Left lung (tissue), 10 donors: ENCODE results near the gene COX10. TPM values are rescaled to one million over a fixed set of nuclear protein-coding genes. Genes with fewer than 3 reads are reported as not detected.

Experiments used
- ATAC-seq: fragments of 200-7000 bp; cut with Tn5 transposase; one replicate; pipeline ENCODE4 v1.9.1; 2020; ENCODE audit warnings: moderate library complexity
- DNase-seq, 4 donors: peaks; one replicate each; pipeline ENCODE4 v3.0.0-alpha.2; 2013 to 2020
- H3K27ac ChIP-seq, 2 donors: fragments of 200-600 bp; sonication (generic) in 1 of 2; one replicate each; pipeline versions ENCODE4 v1.5.0 to v1.8.0; 2020 to 2021
- H3K27me3 ChIP-seq, 2 donors: fragments of 200-600 bp; sonication (generic) in 1 of 2; one replicate each; pipeline versions ENCODE4 v1.5.0 to v1.8.0; 2020 to 2021
- H3K36me3 ChIP-seq, 2 donors: fragments of 200-600 bp; sonication (generic) in 1 of 2; one replicate each; pipeline versions ENCODE4 v1.5.0 to v1.8.0; 2020 to 2021
- H3K4me1 ChIP-seq, 2 donors: fragments of 200-600 bp; one replicate each; pipeline ENCODE4 v1.8.0; 2021
- H3K4me3 ChIP-seq, 2 donors: fragments of 200-600 bp; sonication (generic) in 1 of 2; one replicate each; pipeline versions ENCODE4 v1.5.0 to v1.8.0; 2020 to 2021; ENCODE audit warnings: mild to moderate bottlenecking in 1 of 2
- H3K9me3 ChIP-seq, 2 donors: fragments of 200-600 bp; sonication (generic) in 1 of 2; one replicate each; pipeline versions ENCODE4 v1.5.0 to v1.8.0; 2020 to 2021
- CTCF ChIP-seq, 2 donors: fragments of 200-600 bp; sonication (generic) in 1 of 2; IDR thresholded peaks; one replicate each; pipeline versions ENCODE4 v1.5.0 to v1.8.0; 2021; ENCODE audit warnings: antibody characterized with exemption in 2 of 2
- intact Hi-C, 2 donors: fragments of 100-400 bp; cut with DNase I; formaldehyde crosslinking; loops; one replicate each; pipeline versions ENCODE4 v1.11.2 to v1.14.2; 2022
- polyA plus RNA-seq, 6 donors: library from polyadenylated mRNA; unstranded; fragments of 120-200 nt; gene quantifications; one replicate each; pipeline ENCODE4 v1.2.1, GENCODE V29; 2013; ENCODE audit not compliant: insufficient read length in 6 of 6
- total RNA-seq, 2 donors: library from RNA; stranded (reverse); fragmentation: NEBNext Ultra II Directional; extraction: Animal tissue kit (Norgen Biotek cat#: 25700); gene quantifications; one replicate each; pipeline ENCODE4 v1.2.1, GENCODE V29; 2021
- donor health status: DM: no; HTN: yes; CAD: no.
- donor health status: DM: no; HTN: no; CAD: no.

Gene COX10
- total and polyA plus RNA-seq, 8 donors: 11.8 to 15.7 (median 12.4) TPM

- Histone ChIP-seq H3K9me3 (no peaks in the 10 kb centered on the region), H3K27ac (no peak overlapping the region), H3K36me3 (peaks cover 0 to 9% of the 10 kb centered on the region in 2 donors), H3K4me1 (no peaks in the 10 kb centered on the region), H3K4me3 (no peak overlapping the region), H3K27me3 (no peaks in the 10 kb centered on the region)
- no peak for ATAC-seq
- no peak for TF ChIP-seq CTCF (IDR thresholded peaks at IDR 0.05)
- intact Hi-C loops: no loop called here
- DNase-seq: no peak
Measured at GRCh38 chr17:14047591-14047990, 21.7 kb upstream of the COX10 start.

- Histone ChIP-seq H3K27ac (no peak overlapping the region), H3K27me3 (no peaks in the 10 kb centered on the region), H3K36me3 (peaks cover 0 to 9% of the 10 kb centered on the region in 2 donors), H3K4me1 (no peaks in the 10 kb centered on the region), H3K9me3 (no peaks in the 10 kb centered on the region), H3K4me3 (no peak overlapping the region)
- DNase-seq: no peak
- no peak for TF ChIP-seq CTCF (IDR thresholded peaks at IDR 0.05)
- ATAC-seq: no peak
- intact Hi-C loops: no loop called here
Measured at GRCh38 chr17:14048169-14048568, 21.1 kb upstream of the COX10 start.

- Histone ChIP-seq H3K27me3 (no peaks in the 10 kb centered on the region), H3K27ac (no peak overlapping the region), H3K4me3 (no peak overlapping the region), H3K36me3 (peaks cover 0 to 9% of the 10 kb centered on the region in 2 donors), H3K4me1 (no peaks in the 10 kb centered on the region), H3K9me3 (no peaks in the 10 kb centered on the region)
- DNase-seq: no peak
- no peak for ATAC-seq
- intact Hi-C loops: no loop called here
- no peak for TF ChIP-seq CTCF (IDR thresholded peaks at IDR 0.05)
Measured at GRCh38 chr17:14050616-14051015, 18.7 kb upstream of the COX10 start.

- Histone ChIP-seq H3K36me3 (peaks cover 0 to 9% of the 10 kb centered on the region in 2 donors), H3K27ac (no peak overlapping the region), H3K9me3 (peaks cover 0 to 3% of the 10 kb centered on the region in 2 donors), H3K27me3 (no peaks in the 10 kb centered on the region), H3K4me3 (no peak overlapping the region), H3K4me1 (no peaks in the 10 kb centered on the region)
- ATAC-seq (no peak), DNase-seq (no peak)
- TF ChIP-seq CTCF (IDR thresholded peaks at IDR 0.05): no peak
- intact Hi-C loops: no loop called here
Measured at GRCh38 chr17:14051692-14052091, 17.6 kb upstream of the COX10 start.

GRCh38 chr17:14052886-14053615 lies 16.3 kb upstream of the COX10 start:
- ATAC-seq (no peak), DNase-seq (no peak)
- no peak overlapping the region for H3K27ac ChIP-seq
- intact Hi-C loops: no loop called here
- no peaks in the 10 kb centered on the region for H3K27me3 ChIP-seq
- TF ChIP-seq CTCF (IDR thresholded peaks at IDR 0.05): no peak
- H3K9me3 ChIP-seq: peaks cover 0 to 3% of the 10 kb centered on the region in 2 donors
- no peaks in the 10 kb centered on the region for H3K4me1 ChIP-seq
- no peak overlapping the region for H3K4me3 ChIP-seq
- H3K36me3 ChIP-seq: peaks cover 0 to 9% of the 10 kb centered on the region in 2 donors
